ENCODE data around the gene PGRMC1. TPM values are rescaled to one million over a fixed set of nuclear protein-coding genes. Genes with fewer than 3 reads are reported as not detected.

Gene PGRMC1
- total and polyA plus RNA-seq, 2 donors (not counting 1 experiment from before 2014, with no cell fraction given) = 5.6 to 9.1 TPM

- Histone ChIP-seq H3K4me1 (ENCODE audit: control insufficient read depth in 2 of 2, insufficient read depth in 2 of 2, low read length in 2 of 2) (peaks cover 8 to 16% of the 10 kb centered on the region in 2 donors), H3K27me3 (replicated peaks in 1 of 4; ENCODE audit: control extremely low read depth in 1 of 4, control insufficient read depth in 3 of 4, insufficient read depth in 4 of 4, low read length in 3 of 4) (peaks cover 0 to 4% (median 1%) of the 10 kb centered on the region in 4 experiments), H3K9ac (ENCODE audit: low read length) (peak overlapping the region; percentile 77), H4K20me1 (ENCODE audit: control insufficient read depth, insufficient read depth, low read length, poor library complexity, severe bottlenecking) (peaks cover 7% of the 10 kb centered on the region), H3K79me2 (ENCODE audit: control insufficient read depth, insufficient read depth, low read length) (peaks cover 13% of the 10 kb centered on the region), H3K4me2 (replicated peaks; ENCODE audit: low read depth, low read length, poor library complexity, severe bottlenecking) (peak overlapping the region; percentile 75), H3K36me3 (replicated peaks in 1 of 2; ENCODE audit: control extremely low read depth in 1 of 2, control insufficient read depth in 1 of 2, extremely low read depth in 1 of 2, insufficient read depth in 2 of 2, low read length in 1 of 2) (no peaks in the 10 kb centered on the region), H3K9me3 (ENCODE audit: control extremely low read depth in 1 of 3, control insufficient read depth in 2 of 3, insufficient read depth in 1 of 3, low read length in 2 of 3) (no peaks in the 10 kb centered on the region), H2AFZ (ENCODE audit: insufficient read depth, low read depth, low read length, poor library complexity, severe bottlenecking) (peak overlapping the region; percentile 86), H3K27ac (ENCODE audit: low read length in 2 of 2) (peak overlapping the region in 1 of 2 donors; percentile 57), H3K4me3 (ENCODE audit: control extremely low read depth in 1 of 5, extremely low read depth in 1 of 5, insufficient read depth in 1 of 5, low read depth in 2 of 5, low read length in 4 of 5) (peak overlapping the region; percentile 34 to 71 (median 67))
- TF ChIP-seq CTCF (IDR thresholded peaks at IDR 0.05) (no peak), EZH2 (IDR thresholded peaks at IDR 0.05; ENCODE audit: borderline replicate concordance, insufficient read depth, low read depth, low read length, poor library complexity, severe bottlenecking) (no peak)
- Mint-ChIP-seq H3K27me3 (no peaks in the 10 kb centered on the region), H3K9me3 (ENCODE audit: insufficient read depth) (no peaks in the 10 kb centered on the region), H3K4me3 (peak overlapping the region; percentile 89), H3K27ac (peak overlapping the region; percentile 89), H3K4me1 (peaks cover 19% of the 10 kb centered on the region)
- intact Hi-C loops (cut with micrococcal nuclease) = loop anchor here (5.0 kb wide), 1 partner anchor 400 kb away; no protein-coding TSS in a partner anchor
- ATAC-seq (ENCODE audit: low read depth) (peak; percentile 20), DNase-seq (peak; percentile 24)
- POLR2A ChIA-PET = no interaction called here
- CTCF ChIA-PET = interaction anchor here (0.9 to 1.2 kb wide), 2 partner anchors 20 to 170 kb away, joined by 3 to 4 read pairs; no protein-coding TSS in a partner anchor
- 0% methylated on average over 35 of the region's 58 CpGs for WGBS (ENCODE audit: insufficient coverage)
These were observed 807 bp downstream of the PGRMC1 start for GRCh38 chrX:119236623-119237561.
